HG03135 (cell line): Measurements from ENCODE around the gene RXRA.

Experiments used
- ATAC-seq: cut with Tn5 transposase; IDR thresholded peaks from one replicate; pipeline ENCODE4 v1.9.1; 2021; ENCODE audit warnings: mild to moderate bottlenecking, moderate library complexity; ENCODE audit not compliant: unreplicated experiment

Gene RXRA

DNA sequence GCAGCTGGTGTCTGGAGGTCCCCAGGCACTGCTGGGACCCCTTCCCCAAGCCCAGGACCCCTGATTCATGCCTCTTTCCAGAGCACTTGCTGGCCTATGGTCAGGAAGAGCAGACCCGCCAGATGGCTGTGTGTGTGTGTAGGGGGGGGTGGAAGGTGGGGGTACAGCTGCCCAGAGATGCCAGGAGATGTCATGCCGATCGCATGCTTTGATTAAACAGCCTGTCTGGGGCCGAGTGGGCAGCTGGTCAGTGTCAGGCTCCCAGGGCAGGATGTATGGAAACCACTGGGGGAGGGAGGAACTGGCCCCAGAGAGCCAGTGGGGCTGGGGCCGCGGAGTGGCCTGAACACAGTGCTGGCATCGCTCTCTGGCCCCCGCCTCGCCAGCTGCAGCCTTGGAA lies 23.7 kb downstream of the RXRA start:
- ATAC-seq: no peak

DNA sequence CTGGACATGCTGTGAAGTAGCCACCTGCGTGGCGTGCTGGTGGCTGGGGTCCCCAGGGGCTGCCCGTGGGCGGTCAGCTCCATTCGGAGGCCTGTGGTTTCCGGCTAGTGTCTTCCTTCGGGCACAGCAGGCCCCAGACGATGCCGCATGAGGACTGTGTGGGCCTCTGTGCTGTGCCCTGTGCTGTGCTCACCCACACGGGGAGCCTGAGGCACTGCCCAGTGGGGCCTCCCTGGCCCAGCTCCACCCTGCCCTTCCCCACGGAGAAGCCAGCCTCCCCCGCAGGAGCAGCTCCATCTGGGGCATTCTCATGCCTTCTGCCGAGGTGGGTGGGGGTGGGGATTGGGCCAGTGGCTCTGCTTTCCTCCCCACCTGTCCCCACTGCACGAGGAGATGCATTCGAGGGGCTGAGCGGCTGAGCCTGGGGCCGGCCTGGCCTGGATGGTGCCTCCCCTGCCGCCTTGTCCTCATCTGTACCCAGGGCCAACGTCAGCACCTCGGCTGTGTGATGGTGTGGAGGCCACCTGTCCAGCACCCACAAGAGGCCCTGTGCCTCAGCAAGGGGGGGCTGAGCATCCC lies 24.2 kb downstream of the RXRA start:
- ATAC-seq: no peak

DNA sequence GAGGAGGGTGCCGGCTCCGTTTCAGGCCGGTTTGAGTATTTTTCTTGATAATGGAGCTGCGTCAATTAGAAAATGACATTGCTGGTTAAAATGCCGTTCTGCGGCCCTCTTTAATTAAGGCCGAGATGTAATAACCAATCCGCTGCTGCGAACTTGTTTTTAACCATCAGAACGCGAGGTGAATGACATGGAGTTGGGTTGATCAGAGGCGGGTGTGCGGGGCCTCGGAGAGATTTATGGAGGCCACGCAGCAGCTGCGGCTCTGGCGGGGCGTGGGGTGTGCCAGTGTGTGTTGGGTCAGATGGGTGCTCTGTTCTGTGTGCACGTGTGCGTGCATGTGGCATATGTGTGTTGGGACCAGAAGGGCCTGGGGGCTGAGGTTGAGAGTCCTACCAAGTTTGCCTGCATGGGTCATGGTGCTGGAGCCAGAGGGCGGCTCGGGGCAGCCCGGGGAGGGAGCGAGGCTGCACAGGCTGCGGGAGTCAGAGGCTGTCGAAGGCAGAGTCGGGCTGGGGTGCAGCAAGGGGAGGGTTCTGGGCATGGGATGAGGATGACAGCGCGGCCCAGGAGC lies 25.4 kb downstream of the RXRA start:
- ATAC-seq: no peak

DNA sequence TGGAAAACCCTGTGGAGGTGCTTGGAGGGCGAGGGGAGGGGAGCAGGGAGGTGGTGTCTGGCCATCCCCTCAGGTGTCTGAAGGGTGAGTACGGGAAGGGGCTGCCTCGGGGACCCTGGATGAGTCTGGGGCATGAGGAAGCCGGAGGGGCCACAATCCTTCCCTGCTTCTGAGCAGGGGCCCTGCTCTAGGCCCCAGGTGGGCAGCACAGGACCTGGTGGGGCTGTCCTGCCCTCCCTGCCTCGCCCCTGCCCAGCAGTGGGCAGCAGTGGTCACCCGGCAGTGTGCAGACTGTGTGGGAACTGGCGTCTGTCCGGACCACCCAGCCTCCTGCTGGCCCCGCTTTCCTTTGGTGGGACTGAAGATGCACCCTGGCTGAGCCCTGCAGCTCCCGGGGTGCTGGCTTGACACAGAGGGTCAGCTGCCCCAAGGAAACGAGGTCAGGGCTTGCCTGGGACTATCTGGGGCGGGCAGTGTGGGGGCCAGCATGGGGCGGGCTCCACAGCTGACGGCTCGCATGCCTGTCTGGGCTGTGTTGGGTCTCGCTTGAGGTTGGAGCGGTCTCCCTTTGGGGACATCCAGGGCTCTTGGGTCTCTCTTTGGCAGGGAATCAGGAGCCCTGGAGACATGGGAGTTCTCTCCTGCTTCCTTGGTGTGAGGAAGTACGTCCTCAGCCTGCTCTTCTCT lies 26.1 kb downstream of the RXRA start:
- ATAC-seq: no peak

DNA sequence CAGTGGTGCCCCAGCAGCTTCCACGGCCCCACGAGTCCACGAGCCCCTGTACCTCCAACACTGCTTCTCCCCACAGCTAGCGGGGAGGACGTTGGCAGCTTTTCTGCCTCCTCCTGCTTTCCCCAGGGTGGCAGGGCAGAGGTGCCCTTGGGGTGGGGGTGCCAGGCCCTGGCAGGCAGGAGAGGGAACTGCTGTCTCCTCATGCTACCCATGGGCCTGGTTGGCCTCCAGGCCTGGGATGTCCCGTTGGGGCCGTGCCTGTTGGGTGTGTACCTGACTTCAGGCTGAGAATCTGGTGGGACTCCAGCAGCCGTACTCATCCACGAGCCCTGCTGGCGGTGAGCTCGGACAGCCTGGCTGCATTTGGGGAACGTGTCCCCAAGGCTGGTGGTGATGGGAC lies 27.3 kb downstream of the RXRA start:
- ATAC-seq: no peak

DNA sequence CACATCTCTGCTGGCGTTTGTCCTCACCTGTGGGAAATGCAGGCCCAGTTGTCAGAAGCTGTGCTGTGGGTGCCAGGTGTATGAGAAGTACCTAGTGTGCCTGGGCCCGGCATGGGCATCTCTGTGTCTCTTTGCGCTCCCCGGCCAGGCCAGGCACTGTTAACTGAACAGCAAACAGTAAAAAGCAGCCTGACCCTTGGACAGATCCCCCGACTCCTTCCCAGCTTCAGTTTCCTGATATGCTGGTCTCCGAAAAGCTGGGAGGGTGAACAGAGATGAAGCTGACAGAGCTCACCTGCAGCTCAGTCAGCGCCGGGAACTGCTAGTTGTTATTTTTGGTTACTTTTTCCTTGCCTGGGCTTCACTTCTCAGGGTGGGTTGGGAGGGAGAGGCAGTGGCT lies 28.9 kb downstream of the RXRA start:
- ATAC-seq: no peak

DNA sequence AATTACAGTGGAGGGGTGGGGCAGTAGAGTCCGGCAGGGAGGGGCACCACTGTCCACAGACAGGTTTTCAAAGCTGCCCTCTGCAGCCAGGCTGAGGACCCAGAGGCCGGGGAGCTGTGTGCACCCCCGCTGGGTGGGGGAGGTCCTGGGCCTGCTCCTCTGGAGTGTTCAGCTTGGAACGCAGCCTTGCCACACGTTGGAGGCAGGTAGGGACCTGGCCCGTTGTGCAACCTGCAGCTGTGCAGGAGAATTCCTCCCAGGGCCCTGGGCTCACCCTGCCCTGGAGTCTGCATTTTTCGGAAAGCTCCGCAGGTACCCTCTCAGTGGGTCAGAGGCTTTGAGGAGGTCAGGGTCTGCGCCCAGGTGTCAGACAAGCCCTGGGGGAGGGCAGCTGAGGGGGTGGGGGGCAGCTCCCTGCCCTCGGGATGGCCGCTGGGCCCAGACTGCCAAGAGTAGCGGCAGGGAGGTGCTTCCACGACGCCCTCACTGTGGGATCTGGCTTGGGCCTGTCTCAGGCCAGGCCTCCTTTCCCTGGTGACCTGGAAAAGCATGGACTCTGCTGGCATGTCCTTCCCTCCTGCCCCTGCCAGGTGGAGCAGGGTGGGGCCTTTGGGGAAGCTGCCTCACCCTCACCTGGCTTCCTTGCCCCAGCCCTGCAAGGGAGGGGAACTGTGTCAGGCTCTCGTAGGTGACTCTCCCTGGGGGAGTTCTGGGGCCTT lies 29.5 kb downstream of the RXRA start:
- ATAC-seq: no peak

DNA sequence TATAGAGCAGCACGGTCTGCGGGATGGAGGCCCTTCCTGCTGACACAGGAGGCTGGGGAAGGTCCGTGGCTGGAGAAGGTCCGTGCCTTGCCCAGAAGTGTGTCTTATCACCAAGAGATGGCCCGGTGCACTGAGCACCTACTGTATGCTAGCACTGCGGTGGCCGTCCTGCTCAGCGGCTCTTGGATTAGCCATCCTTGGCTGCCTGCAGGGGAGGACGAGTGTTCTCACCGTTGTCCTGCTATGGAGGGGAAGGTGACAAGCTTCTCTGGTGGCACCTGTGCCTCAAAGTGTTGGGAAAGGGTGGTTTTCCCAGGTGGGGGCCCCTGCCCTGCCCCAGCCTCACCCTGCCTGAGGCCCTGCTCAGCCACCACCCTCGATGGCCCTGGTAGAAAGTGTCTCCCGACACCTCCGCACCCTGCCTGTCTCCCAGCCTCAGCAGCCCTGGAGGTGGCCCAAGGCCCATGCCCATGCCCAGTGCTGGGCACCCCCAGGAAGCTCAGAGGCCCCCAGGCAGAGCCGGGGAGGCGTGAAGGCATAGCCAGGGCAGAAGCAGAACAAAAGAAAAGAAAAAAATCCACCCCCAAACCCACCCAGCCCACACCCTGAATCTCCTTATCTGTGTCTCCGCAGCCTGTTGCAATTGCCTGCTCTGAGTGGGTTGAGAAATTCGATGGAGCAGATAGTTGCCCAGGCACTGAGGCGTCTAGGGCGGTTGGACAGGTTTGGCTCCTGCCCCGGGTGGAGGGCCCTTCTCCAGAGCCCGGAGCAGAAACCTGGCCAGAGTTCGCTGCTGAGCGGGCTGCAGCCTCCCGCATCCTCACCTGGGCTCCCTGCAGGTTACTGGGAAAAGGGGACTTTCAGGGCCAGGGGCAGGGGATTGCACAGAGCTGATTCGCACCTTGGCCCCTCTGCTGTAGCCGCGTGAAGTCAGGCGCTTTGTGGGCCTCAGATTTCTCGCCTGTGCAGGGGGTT lies 30.5 kb downstream of the RXRA start:
- no peak for ATAC-seq

DNA sequence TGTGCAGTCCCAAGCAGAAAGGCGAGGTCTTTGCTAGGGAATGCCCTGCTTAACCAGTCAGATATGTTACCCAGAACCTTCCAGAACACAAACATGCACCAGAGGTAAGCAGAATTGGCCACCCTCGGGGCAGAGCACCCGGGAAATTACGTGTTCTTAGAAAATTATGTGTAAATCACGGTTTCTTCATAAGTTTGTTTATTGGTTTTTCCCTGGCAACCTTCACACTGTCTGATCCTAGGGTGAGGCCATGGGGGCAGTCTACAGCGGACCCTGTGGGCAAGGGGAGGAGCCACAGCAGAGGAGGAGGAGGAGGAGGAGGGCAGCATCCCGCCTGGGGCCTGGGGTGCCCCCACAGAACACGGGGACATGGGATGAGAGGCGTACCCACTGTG lies 31.4 kb downstream of the RXRA start:
- no peak for ATAC-seq

DNA sequence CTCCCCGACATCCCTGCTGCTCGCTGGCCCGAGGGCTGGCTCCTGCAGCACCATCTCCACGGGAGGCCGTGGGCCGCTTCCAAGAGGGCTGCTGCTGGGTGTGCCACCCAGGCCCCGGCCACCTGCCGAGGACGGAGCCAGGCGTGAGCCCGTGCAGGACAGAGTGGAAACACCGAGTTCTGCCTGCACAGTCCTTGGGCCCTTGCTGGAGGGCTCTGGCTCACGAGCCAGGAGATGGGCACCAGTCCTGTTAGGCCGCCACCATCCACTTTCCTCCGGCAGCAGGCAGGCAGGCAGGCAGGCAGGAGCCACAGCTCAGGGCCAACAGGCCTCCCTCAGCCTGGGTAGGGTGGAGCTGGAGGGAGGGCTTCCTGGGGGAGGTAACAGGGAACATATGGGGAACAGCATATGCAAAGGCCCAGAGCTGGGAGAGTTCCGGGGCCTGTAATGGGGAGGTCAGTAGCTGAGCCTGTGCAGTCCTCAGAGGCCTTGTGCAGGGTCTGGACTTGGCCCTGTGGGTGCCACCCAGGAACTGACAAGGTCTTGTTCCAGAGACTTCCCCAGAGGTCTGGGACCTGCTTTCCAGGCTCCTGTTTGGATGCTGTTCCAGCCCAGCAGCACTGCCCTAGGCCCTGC lies 31.9 kb downstream of the RXRA start:
- no peak for ATAC-seq

DNA sequence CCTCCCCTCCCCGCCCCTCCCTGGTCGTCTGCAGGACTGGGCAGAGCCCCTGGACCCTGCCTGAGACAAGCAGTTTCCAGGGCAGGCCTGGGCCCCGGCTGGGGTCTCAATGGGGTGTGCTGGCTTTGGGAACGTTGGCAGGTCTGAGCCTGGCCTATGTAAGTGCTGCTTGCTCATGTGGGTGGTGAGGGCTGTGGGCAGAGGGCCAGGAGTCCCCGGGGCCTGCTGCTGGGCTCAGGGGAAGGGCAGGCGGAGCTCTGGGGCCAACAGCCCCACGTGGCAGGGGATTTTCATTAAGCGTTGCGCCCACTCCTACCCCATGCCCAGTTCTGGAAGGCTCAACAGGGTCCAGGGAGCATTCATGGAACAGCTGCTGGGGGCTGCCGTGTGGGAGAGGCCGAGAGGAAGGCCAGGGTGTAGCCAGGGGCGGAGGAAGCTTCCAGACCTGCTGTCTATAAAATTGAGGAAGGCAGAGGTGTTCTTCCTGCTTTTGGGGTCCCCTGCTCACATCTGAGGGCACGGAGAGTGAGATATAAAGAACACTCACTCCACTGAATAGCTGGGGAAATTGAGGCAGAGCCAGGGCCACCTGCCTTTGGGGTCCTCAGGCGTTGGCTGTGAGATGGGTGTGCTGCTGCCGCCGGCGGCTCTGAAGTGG lies 32.5 kb downstream of the RXRA start:
- no peak for ATAC-seq

DNA sequence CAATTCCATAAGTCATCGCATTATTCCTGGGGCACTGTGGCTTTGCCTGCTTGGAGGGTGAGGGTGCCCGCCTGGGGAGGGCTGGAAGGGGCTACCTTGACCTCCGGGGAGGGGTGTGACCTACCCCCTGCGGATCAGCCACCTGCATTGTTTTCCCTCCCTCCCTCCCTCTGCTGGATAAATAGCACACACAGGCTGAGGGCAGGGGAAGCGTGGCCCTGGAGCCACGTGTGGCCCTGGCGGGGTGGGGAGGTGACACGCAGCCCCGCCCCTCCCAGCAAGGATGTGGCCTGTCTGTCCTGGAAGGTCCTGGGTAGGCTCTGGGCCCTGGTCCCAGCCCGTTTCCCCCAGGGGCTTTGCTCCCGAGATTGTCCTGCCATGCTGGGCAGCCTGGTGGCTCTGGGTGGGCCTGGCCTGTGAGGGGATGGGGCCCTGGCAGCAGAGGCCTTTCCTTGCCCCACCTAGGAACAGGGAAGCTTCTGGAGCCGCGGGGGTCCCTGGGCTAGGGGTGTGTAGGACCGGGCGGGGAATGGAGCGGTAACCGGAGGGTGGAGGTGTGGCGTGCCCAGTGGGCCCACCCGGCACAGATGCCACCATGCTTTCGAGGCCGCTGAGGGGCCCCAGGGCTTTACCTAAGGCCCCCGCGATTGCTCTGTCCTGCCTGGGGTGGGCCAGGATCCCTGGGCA lies 33.4 kb downstream of the RXRA start:
- ATAC-seq: no peak

DNA sequence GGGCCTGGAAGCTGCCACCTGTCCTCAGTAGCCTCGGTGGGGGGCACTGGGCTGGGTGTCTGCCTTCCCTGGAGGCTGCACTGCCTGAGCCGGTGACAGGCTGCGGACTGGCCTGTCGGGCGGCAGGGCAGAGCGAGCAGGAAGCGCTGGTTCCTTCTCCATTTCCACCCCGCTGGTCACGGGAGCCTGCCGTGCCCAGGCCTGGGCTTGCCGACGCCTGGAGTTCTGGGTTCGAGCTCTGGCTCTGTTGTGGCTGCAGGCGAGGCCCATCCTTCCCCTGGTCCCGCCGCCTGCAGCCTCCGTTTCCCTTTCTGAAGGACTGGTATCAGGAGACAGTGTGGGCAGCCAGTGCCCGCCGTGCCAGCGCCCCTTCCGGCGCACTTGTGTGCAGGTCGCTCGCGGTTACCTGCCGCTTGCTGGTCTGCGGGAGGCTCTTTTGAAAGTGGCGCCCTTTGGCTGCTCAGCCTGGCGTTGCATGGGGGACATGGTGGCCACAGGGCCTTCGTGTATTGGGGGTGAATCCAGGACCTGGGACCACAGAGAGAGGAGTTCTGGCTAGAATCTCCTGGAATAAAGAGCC lies 34.0 kb downstream of the RXRA start:
- ATAC-seq: no peak

DNA sequence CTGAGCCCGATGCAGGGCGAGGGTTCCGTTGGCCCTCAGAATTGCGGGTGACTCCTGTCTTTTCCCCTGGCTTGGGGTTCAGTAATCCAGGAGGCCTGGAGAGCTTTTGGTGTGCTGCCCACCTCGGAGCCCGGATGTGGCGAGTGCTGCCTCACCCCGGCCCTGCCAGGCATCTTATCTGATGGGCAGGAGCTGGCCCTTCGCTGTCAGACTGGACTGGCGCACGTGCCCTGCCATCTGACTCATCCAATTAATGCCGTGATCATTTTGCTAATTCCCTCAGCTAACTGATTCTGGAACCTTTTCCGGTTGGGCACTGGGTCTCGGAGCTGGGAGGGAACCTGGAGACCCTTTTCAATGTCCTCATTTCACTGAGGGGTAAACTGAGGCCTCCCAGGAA lies 34.6 kb downstream of the RXRA start:
- no peak for ATAC-seq

DNA sequence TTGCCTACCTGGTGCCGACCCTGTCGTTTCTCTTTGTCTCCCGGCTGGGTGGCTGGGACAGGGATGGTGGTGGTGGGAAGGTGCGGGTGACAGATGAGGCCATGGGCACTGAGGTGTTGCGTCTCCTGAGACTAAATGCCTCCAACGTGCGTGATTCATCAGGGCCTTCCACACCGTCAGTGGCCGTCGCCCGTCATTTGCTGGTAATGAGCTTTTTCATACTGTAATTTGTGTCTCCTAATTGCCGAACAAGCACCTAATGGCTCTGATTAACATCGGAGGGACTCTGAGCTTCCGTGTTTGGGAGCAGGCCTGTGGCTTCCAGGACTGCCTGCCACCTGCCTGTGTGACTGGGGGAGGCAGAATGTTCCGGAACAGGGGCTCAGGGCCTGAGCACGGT lies 35.2 kb downstream of the RXRA start:
- ATAC-seq: no peak

DNA sequence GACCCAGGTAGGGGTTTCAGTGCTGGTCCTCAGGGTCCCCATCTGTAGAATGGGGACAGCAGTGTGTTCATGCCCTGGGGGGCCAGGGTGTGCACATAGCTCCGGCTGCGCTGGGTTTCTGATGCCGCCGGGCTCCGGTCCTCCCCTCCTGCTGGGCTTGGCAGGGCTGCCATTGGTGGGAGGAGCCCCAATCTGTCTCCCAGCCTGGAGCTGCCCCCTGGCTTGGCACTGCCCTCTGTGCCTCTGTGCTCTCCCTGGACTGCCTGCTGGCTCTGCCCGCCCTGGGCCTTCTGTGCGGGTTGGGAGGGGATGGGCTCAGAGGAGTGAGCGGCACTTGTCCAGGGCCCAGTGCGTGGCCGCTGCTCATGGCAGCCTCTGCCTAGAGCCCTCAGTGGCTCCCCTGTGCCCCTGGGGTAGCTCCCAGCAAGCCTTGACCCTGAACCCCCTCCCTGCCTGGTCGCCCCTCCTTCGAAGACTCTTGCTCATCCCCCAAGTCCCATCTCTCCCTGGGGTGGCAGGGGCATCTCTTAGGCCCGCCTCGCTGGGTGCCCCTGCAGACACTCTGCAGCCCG lies 35.7 kb downstream of the RXRA start:
- no peak for ATAC-seq

DNA sequence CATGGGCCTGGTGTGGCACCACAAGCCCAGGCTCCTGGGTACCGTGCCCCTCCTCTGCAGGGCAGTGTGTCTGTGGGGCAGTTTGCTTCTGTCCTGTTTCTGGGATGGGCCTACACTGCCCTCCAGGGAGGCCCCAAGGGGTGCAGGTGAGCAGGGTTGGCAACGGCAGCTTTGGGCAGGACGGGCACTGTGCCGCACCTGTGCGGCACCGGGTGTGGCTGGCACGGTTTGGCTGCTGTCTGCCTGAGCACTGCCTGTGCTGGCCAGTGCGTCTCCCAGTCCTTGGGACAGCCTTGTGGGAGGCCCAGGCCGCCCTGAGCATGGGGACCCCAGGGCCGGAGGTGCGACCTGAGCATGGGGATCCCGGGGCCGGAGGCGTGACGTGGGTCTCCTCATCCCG lies 37.2 kb downstream of the RXRA start:
- no peak for ATAC-seq

DNA sequence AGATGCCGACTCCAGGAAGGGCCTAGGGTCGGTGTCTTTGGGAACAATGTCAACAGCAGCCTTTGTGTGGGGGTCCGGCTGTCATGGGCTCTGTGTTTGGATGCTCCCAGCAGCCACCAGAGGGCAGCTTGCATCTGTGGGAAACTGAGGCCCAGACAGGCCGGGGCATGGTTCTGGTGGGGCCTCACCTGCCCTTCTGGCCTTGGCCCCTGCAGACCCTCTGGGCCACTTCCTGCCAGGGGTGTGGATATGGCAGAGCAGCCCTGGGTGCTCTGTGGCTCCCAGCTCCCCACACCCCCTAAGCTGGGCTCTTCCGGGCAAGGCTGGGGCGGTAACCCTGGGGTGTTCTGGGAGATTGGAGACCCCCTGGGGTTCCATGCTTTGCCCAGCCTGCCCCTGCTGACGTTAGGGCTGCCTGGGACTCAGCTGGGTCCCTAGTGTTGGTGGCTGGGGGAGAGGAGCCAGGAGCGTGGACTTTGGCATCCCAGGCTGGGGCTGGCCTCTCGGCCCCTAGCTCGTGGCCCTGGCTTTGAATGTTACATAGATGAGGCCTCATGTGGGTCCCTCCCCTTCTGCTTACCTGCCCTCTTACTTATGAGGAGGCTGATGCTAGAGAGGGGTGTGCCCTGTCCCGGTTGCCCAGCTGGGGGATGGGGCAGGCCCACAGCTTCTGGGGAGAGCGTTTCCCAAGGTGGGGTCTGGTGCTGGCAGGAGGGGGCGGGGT lies 38.3 kb downstream of the RXRA start:
- ATAC-seq: no peak
